ENCODE measurements around the gene RAB11B.

The RAB11B gene

DNA sequence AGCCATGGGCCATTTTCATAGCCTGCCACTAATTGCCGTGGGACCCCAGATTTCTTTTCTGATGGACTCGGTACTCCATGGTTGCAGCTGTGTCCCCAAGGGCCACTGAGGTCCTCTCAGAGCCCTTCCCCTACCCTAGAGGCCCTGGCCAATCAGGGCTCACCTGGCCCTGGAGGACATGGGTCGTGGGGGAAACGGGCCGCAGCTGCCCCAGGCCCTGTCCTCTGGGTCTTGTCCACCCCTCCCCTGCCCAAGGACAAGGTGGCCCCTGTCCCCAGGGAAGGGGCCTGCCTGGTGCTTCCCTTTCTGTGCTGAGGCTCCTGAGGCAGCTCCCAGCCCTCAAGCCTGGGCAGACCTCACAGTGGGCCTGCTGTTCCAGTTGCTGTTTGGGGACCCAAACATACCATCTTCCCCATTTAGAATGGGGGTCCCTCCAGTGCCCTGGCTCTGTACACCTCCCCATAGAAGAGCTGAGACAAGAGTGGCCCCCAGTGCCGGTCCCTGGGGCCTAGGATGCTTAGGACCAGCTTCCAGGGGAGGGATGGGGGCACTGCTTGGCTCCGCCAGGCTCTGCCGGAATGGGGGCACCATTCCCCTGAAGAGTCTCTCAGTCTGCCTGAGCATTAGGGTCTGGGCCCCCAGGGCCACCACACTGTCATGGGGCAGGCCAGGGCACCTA lies 3.2 kb downstream of the RAB11B start:
- POLR2A ChIA-PET: no interaction called here
- TF ChIP-seq SP1 (IDR thresholded peaks at IDR 0.05) (no peak), ZNF384 (IDR thresholded peaks at IDR 0.05) (no peak), CTBP1 (IDR thresholded peaks at IDR 0.05; ENCODE audit: borderline replicate concordance) (no peak), SUZ12 (IDR thresholded peaks at IDR 0.05) (no peak), LEF1 (IDR thresholded peaks at IDR 0.05; ENCODE audit: borderline replicate concordance) (no peak), NFRKB (IDR thresholded peaks at IDR 0.05) (no peak), ELF4 (IDR thresholded peaks at IDR 0.05) (no peak), FOXA1 (IDR thresholded peaks at IDR 0.05) (no peak), FOXM1 (IDR thresholded peaks at IDR 0.05; ENCODE audit: borderline replicate concordance) (no peak), FOXK2 (IDR thresholded peaks at IDR 0.05) (no peak), BHLHE40 (IDR thresholded peaks at IDR 0.05; ENCODE audit: borderline replicate concordance) (no peak), L3MBTL2 (conservative IDR thresholded peaks at IDR 0.05) (no peak), TARDBP (IDR thresholded peaks at IDR 0.05) (no peak), HDGF (IDR thresholded peaks at IDR 0.05; ENCODE audit: borderline replicate concordance) (no peak), ARNT (IDR thresholded peaks at IDR 0.05) (no peak)
- TF ChIP-seq, protein P1, sequence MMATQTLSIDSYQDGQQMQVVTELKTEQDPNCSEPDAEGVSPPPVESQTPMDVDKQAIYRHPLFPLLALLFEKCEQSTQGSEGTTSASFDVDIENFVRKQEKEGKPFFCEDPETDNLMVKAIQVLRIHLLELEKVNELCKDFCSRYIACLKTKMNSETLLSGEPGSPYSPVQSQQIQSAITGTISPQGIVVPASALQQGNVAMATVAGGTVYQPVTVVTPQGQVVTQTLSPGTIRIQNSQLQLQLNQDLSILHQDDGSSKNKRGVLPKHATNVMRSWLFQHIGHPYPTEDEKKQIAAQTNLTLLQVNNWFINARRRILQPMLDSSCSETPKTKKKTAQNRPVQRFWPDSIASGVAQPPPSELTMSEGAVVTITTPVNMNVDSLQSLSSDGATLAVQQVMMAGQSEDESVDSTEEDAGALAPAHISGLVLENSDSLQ (IDR thresholded peaks at IDR 0.05): no peak
- CTCF ChIA-PET: no interaction called here
- no peak for DNase-seq (ENCODE audit: extremely low spot score)

DNA sequence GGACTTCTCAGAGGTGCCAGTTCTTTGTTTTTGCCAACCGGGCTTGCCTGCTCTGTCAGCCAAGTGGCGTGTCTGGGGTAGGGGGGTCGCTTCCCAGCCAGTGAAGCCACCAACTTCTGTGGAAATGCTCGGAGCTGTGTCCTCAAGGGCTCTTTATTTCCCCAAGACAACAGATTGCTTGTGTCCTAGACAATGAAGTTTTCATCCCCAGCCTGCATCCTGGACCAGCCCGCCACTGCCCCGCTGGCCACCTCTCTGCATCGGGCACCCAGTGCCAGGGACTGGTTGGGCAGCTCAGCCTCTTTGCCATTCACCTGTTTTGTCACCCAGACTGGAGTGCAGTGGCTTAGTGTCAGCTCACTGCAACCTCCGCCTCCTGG lies 3.7 kb downstream of the RAB11B start:
- POLR2A ChIA-PET: no interaction called here
- DNase-seq (ENCODE audit: extremely low spot score): no peak
- CTCF ChIA-PET: interaction anchor here (1.3 kb wide), 1 partner anchor 40 kb away, joined by 3 read pairs; no protein-coding TSS in a partner anchor
- TF ChIP-seq FOXM1 (IDR thresholded peaks at IDR 0.05; ENCODE audit: borderline replicate concordance) (no peak), FOXK2 (IDR thresholded peaks at IDR 0.05) (no peak), LEF1 (IDR thresholded peaks at IDR 0.05; ENCODE audit: borderline replicate concordance) (no peak), CTBP1 (IDR thresholded peaks at IDR 0.05; ENCODE audit: borderline replicate concordance) (no peak), FOXA1 (IDR thresholded peaks at IDR 0.05) (no peak), ARNT (IDR thresholded peaks at IDR 0.05) (no peak), SP1 (IDR thresholded peaks at IDR 0.05) (no peak), TARDBP (IDR thresholded peaks at IDR 0.05) (no peak), NFRKB (IDR thresholded peaks at IDR 0.05) (no peak), ZNF384 (IDR thresholded peaks at IDR 0.05) (no peak), HDGF (IDR thresholded peaks at IDR 0.05; ENCODE audit: borderline replicate concordance) (no peak)
- TF ChIP-seq, protein P1 (IDR thresholded peaks at IDR 0.05): no peak

DNA sequence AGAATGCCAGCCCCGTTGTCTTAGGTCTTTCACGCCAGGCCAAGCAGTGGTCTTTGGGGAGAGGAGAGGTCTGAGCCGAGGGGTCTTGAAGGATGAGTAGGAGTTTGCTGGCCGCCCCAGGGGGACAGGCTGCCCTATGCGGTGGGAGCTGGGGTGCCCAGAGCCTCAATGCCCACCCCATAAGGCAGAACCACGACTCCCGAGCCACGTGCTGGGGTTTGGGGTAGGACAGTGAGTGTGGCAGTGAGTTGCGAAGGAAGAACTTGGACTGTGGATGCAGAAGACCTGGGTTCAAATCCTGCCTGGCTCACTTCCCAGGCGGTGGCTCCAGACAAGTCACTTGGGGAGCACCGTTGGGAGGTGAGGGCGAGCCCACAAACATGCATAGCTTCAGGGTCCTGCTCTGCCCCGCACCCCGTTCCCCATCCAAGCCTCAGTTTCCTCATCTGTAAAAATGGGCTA lies 5.5 kb downstream of the RAB11B start:
- CTCF ChIA-PET: interaction anchor here (0.8 to 1.0 kb wide), 2 partner anchors 14 to 41 kb away, joined by 3 to 8 read pairs; no protein-coding TSS in a partner anchor
- POLR2A ChIA-PET: no interaction called here
- no peak for DNase-seq (ENCODE audit: extremely low spot score)
- TF ChIP-seq BHLHE40 (IDR thresholded peaks at IDR 0.05; ENCODE audit: borderline replicate concordance): no peak
- no peak for TF ChIP-seq SUZ12 (IDR thresholded peaks at IDR 0.05)
- TF ChIP-seq TARDBP (IDR thresholded peaks at IDR 0.05): no peak
- TF ChIP-seq LEF1 (IDR thresholded peaks at IDR 0.05; ENCODE audit: borderline replicate concordance): no peak

GRCh38 chr19:8396185-8396562 lies 6.0 kb downstream of the RAB11B start:
- ChIA-PET POLR2A (no interaction called here), CTCF (interaction anchor here (0.8 to 1.0 kb wide), 2 partner anchors 13 to 42 kb away, joined by 3 to 8 read pairs; no protein-coding TSS in a partner anchor)
- no peak for TF ChIP-seq CTBP1 (IDR thresholded peaks at IDR 0.05; ENCODE audit: borderline replicate concordance)
- no peak for TF ChIP-seq HDGF (IDR thresholded peaks at IDR 0.05; ENCODE audit: borderline replicate concordance)
- TF ChIP-seq, protein P1 (IDR thresholded peaks at IDR 0.05): no peak
- no peak for DNase-seq (ENCODE audit: extremely low spot score)

DNA sequence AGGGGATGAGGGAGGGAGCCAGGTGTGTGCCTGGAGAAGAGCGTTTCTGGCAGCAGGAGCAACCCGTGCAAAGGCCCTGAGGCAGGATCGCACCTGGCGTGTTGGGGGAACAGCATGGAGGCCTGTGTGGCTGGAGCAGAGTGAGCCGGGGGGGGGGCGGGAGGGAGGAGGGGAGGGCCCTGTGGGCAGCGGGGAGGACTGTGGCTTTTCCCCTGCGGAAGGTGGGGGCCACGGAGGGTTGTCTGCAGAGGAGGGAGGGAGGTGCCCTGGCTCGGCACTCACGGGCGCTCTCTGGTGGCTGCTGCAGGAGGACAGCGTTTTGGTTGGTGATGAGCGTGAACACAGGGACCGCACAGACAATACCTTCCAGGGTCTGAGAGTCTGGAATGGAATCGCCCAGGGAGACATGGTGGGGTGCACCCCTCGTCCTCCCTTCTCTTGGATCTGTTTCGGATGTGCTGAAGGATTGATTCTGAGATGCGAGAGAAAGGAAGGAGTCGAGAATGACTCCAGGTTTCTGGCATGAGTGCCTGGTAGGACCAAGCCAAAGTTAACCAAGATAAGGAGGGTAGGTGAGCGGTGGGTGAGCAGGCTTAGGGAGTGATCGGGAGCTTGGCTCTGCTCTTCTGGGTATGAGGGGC lies 6.5 kb downstream of the RAB11B start:
- TF ChIP-seq FOXK2 (IDR thresholded peaks at IDR 0.05): no peak
- no peak for TF ChIP-seq HDGF (IDR thresholded peaks at IDR 0.05; ENCODE audit: borderline replicate concordance)
- no peak for TF ChIP-seq TARDBP (IDR thresholded peaks at IDR 0.05)
- no peak for TF ChIP-seq SUZ12 (IDR thresholded peaks at IDR 0.05)
- TF ChIP-seq NFRKB (IDR thresholded peaks at IDR 0.05): no peak
- TF ChIP-seq, protein P1 (IDR thresholded peaks at IDR 0.05): no peak
- no peak for TF ChIP-seq L3MBTL2 (conservative IDR thresholded peaks at IDR 0.05)
- TF ChIP-seq LEF1 (IDR thresholded peaks at IDR 0.05; ENCODE audit: borderline replicate concordance): no peak
- no peak for TF ChIP-seq FOXM1 (IDR thresholded peaks at IDR 0.05; ENCODE audit: borderline replicate concordance)
- CTCF ChIA-PET: interaction anchor here (0.8 to 1.0 kb wide), 3 partner anchors 43 to 49 kb away, joined by 4 to 8 read pairs (median 8); no protein-coding TSS in a partner anchor
- POLR2A ChIA-PET: no interaction called here
- peak; percentile 83 for DNase-seq (ENCODE audit: extremely low spot score)
